Body of pancreas (tissue), 4 donors: ENCODE measurements around the gene NFILZ.
A peak's percentile ranks its signal among the peaks of the same experiment; 100 is the strongest.

Source experiments
- CTCF ChIP-seq, 7 experiments: fragments of 450-650 bp in 4 of 7; fragments of 200-600 bp in 3 of 7; sonication (generic) in 3 of 7; IDR thresholded peaks; one replicate each; pipeline ENCODE4 v1.5.1; 2016 to 2019; ENCODE audit warnings: antibody characterized with exemption in 7 of 7
- POLR2A ChIP-seq, 3 donors: fragments of 450-650 bp; IDR thresholded peaks; one replicate each; pipeline ENCODE4 v1.6.1; 2016; ENCODE audit warnings: antibody characterized with exemption in 3 of 3, mild to moderate bottlenecking in 2 of 3

GRCh38 chr19:8654591-8655339 lies 24.3 kb downstream of the NFILZ start:
- TF ChIP-seq CTCF (IDR thresholded peaks at IDR 0.05) (peak; percentile 83 to 100 (median 99)), POLR2A (IDR thresholded peaks at IDR 0.05) (no peak)
